Kidney (tissue), 14 donors: ENCODE results near the gene JAK1. TPM values are rescaled to one million over a fixed set of nuclear protein-coding genes. Genes with fewer than 3 reads are reported as not detected.
"Not testable (repeated sequence)": the region's sequence is repeated elsewhere in the genome, so short reads cannot be mapped to it uniquely, and the experiment has no call there.

Source experiments
- DNase-seq, 5 donors: peaks; one replicate each; pipeline ENCODE4 v3.0.0-alpha.2; 2013 to 2020
- FAIRE-seq: peaks from 2 replicates; lab custom pipeline; 2012; peaks lifted over from hg19 to GRCh38; lab: Jason Lieb, UNC
- H3K27ac ChIP-seq, 2 donors: one replicate each; pipeline ENCODE4 v1.7.0; 2013; ENCODE audit warnings: low read depth in 2 of 2, low read length in 2 of 2, inconsistent platforms in 1 of 2
- H3K27me3 ChIP-seq: one replicate; pipeline ENCODE4 v1.7.1; 2013; ENCODE audit warnings: low read length, inconsistent platforms; ENCODE audit not compliant: control insufficient read depth, insufficient read depth
- H3K36me3 ChIP-seq, 3 donors: one replicate each; pipeline versions ENCODE4 v1.7.0 to v1.7.1; 2013; ENCODE audit warnings: low read length in 3 of 3, control low read depth in 1 of 3, inconsistent platforms in 1 of 3; ENCODE audit not compliant: insufficient read depth in 3 of 3, control insufficient read depth in 2 of 3
- H3K4me1 ChIP-seq, 3 donors: one replicate each; pipeline versions ENCODE4 v1.7.0 to v1.7.1; 2013; ENCODE audit warnings: low read length in 3 of 3, inconsistent platforms in 1 of 3, low read depth in 1 of 3; ENCODE audit not compliant: control insufficient read depth in 2 of 3, insufficient read depth in 2 of 3
- H3K4me3 ChIP-seq, 3 donors: one replicate each; pipeline versions ENCODE4 v1.7.0 to v1.8.1; 2013; ENCODE audit warnings: low read length in 3 of 3, control low read depth in 1 of 3, inconsistent platforms in 1 of 3
- H3K9ac ChIP-seq, 3 donors: one replicate each; pipeline versions ENCODE4 v1.7.0 to v1.7.1; 2013; ENCODE audit warnings: low read length in 3 of 3, control low read depth in 1 of 3, inconsistent platforms in 1 of 3
- H3K9me3 ChIP-seq, 3 donors: one replicate each; pipeline versions ENCODE4 v1.7.0 to v1.7.1; 2013; ENCODE audit warnings: low read length in 3 of 3, control low read depth in 1 of 3, inconsistent platforms in 1 of 3; ENCODE audit not compliant: control insufficient read depth in 2 of 3, insufficient read depth in 1 of 3
- intact Hi-C: fragments of 100-400 bp; cut with DNase I; formaldehyde crosslinking; loops from one replicate; pipeline ENCODE4 v1.11.1; 2022
- polyA plus RNA-seq: library from polyadenylated mRNA; stranded (reverse); fragments of 350-450 nt; fragmentation: Illumina TruSeq; extraction: RNeasy Lipid Tissue Mini Kit (QIAGEN cat#74804); gene quantifications from one replicate; pipeline ENCODE4 v1.2.3, GENCODE V29; 2014; ENCODE audit warnings: low read depth, low replicate concordance; ENCODE audit not compliant: insufficient read depth
- total RNA-seq: library from RNA; stranded (reverse); fragmentation: NEBNext Ultra II Directional; extraction: Animal tissue kit (Norgen Biotek cat#: 25700); gene quantifications from one replicate; pipeline ENCODE4 v1.2.1, GENCODE V29; 2021
- TF ChIP-seq, protein P1 (sequence below): IDR thresholded peaks from 3 replicates; pipeline ENCODE4 v1.5.1; 2012; ENCODE audit warnings: mild to moderate bottlenecking, moderate library complexity, borderline replicate concordance; ENCODE audit not compliant: insufficient read depth; ENCODE audit errors: extremely low read depth
- donor health status: control.
- donor health status: control.
- donor health status: control.
- donor health status: control.
- donor health status: control.
- donor health status: DM: yes; HTN: yes; CAD: no.
- donor health status: Normal renal cell carcinoma (clear cell type).

The JAK1 gene
- total and polyA plus RNA-seq, 2 donors from 2014 or later: 33.6 to 173 TPM

DNA sequence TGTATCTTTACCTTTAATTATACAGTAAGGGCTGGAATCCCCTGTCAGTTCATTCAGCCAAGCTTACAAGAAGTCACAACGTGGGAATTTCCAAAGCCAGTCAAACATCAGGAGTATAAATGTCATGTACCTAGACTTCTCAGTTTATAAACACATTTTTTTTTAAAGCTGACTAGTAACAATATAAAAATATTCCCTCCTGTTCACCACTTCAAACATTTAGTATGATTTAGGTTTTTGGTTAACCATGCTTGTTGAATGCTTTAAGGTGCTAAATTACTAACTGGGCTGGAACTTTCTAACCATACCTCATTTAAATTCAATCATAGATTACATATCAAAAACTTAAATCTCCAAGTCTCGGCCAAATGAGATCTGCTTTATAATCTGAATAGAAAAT lies 44.0 kb downstream of the JAK1 start:
- FAIRE-seq (no peak), DNase-seq (no peak)
- Histone ChIP-seq H3K36me3 (no peaks in the 10 kb centered on the region), H3K9me3 (no peaks in the 10 kb centered on the region), H3K9ac (no peak overlapping the region), H3K4me1 (peaks cover 0 to 24% (median 7%) of the 10 kb centered on the region in 3 donors), H3K27ac (no peak overlapping the region), H3K4me3 (no peak overlapping the region), H3K27me3 (no peaks in the 10 kb centered on the region)
- TF ChIP-seq, protein P1, sequence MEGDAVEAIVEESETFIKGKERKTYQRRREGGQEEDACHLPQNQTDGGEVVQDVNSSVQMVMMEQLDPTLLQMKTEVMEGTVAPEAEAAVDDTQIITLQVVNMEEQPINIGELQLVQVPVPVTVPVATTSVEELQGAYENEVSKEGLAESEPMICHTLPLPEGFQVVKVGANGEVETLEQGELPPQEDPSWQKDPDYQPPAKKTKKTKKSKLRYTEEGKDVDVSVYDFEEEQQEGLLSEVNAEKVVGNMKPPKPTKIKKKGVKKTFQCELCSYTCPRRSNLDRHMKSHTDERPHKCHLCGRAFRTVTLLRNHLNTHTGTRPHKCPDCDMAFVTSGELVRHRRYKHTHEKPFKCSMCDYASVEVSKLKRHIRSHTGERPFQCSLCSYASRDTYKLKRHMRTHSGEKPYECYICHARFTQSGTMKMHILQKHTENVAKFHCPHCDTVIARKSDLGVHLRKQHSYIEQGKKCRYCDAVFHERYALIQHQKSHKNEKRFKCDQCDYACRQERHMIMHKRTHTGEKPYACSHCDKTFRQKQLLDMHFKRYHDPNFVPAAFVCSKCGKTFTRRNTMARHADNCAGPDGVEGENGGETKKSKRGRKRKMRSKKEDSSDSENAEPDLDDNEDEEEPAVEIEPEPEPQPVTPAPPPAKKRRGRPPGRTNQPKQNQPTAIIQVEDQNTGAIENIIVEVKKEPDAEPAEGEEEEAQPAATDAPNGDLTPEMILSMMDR: no peak
- intact Hi-C loops: no loop called here

DNA sequence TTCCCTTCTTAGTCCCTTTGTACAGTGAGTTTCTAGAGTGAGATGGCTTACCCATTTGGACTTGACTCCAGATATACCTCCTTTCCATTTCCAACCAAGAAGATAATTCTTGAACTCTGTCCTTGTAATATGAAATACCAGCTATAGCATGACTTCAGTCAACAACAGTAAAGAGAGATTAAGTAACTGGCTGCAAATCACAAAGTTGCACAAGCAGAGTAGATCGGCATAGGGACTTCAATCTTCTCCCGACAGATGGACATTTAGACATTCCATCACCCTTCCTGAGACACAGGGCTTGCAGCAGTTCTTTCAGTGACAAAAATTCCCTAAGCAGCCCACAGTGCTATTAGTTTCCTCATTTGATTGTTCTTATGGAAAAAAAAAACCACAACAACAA lies 44.6 kb downstream of the JAK1 start:
- Histone ChIP-seq H3K27me3 (no peaks in the 10 kb centered on the region), H3K9ac (no peak overlapping the region), H3K4me1 (peaks cover 0 to 25% (median 12%) of the 10 kb centered on the region in 3 donors), H3K36me3 (no peaks in the 10 kb centered on the region), H3K4me3 (no peak overlapping the region), H3K27ac (no peak overlapping the region), H3K9me3 (no peaks in the 10 kb centered on the region)
- FAIRE-seq (no peak), DNase-seq (no peak)
- TF ChIP-seq, protein P1: no peak
- intact Hi-C loops: no loop called here

DNA sequence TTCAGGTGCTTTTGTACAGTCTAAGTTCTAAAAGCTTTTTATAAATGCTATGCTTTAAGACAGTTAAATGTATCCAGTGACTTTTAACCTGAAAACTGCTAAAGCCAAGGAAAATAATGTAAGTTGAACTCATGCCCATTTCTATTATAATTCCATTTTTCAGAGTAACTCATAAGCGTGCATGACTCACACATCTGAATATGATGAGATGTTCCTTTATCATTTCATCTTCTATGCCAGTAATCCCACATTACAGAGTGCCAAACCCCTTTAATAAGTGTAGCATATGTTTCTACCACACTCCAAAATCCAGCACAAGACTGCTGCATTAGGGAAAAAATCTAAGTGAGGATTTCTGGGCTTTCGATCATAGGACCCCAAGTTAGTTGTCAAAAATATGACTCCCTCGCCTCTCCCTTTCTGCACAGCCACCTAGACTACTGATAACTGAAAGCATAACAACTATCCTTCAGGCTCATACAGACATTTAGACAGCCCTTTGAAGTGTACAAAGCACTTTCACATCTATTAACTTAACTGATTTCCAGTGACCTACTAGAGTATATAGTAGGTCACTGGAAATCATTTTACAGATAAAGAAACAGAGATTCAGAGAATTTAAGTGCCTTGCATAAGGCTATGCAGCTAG lies 45.3 kb downstream of the JAK1 start:
- FAIRE-seq: no peak
- H3K27me3 ChIP-seq: no peaks in the 10 kb centered on the region
- TF ChIP-seq, protein P1: no peak
- peaks cover 0 to 26% (median 14%) of the 10 kb centered on the region in 3 donors for H3K4me1 ChIP-seq
- H3K9me3 ChIP-seq: no peaks in the 10 kb centered on the region
- no peak overlapping the region for H3K27ac ChIP-seq
- H3K9ac ChIP-seq: no peak overlapping the region
- intact Hi-C loops: no loop called here
- H3K4me3 ChIP-seq: no peak overlapping the region
- DNase-seq: no peak
- H3K36me3 ChIP-seq: no peaks in the 10 kb centered on the region

DNA sequence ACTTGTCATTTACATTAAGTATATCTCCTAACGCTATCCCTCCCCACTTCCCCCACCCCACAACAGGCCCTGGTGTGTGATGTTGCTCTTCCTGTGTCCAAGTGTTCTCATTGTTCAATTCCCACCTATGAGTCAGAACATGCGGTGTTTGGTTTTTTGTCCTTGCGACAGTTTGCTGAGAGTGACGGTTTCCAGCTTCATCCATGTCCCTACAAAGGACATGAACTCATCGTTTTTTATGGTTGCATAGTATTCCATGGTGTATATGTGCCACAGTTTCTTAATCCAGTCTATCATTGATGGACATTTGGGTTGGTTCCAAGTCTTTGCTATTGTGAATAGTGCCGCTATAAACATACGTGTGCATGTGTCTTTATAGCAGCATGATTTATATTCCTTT lies 47.2 kb downstream of the JAK1 start:
- H3K36me3 ChIP-seq, H3K4me3 ChIP-seq, intact Hi-C loops, DNase-seq, H3K27ac ChIP-seq, FAIRE-seq, H3K9me3 ChIP-seq, H3K27me3 ChIP-seq, H3K9ac ChIP-seq: not testable (repeated sequence)
- peaks cover 0 to 24% (median 21%) of the 10 kb centered on the region in 3 donors for H3K4me1 ChIP-seq
